B cell (primary cell): ENCODE data around the gene USP48. TPM values are rescaled to one million over a fixed set of nuclear protein-coding genes. Genes with fewer than 3 reads are reported as not detected.
"Not testable (repeated sequence)": the region's sequence is repeated elsewhere in the genome, so short reads cannot be mapped to it uniquely, and the experiment has no call there.

ENCODE experiments used
- ATAC-seq: fragments of 200-7000 bp; cut with Tn5 transposase; one replicate; pipeline ENCODE4 v1.10.0; 2021; ENCODE audit warnings: low read depth, mild to moderate bottlenecking, moderate number of reproducible peaks, moderate library complexity
- CTCF ChIA-PET: fragments of 350-600 bp; sonication (Branson Sonifier 250); formaldehyde crosslinking; loops from one replicate; lab custom pipeline; 2021; ENCODE audit warnings: antibody characterized with exemption, inconsistent platforms; lab: Charles Lee
- POLR2A ChIA-PET: fragments of 350-600 bp; sonication (Branson Sonifier 250); formaldehyde crosslinking; loops from one replicate; lab custom pipeline; 2021; ENCODE audit warnings: antibody characterized with exemption; lab: Charles Lee
- DNase-seq: peaks from one replicate; pipeline ENCODE4 v3.0.0; 2013
- H2AFZ ChIP-seq: 2 replicates; pipeline ENCODE4 v1.6.1; 2012; ENCODE audit warnings: mild to moderate bottlenecking, low read depth, low read length; ENCODE audit not compliant: insufficient read depth, poor library complexity, severe bottlenecking
- H3K27ac ChIP-seq, 2 donors: 1 replicate in 1 of 2; 2 replicates in 1 of 2; pipeline ENCODE4 v1.5.1; 2012 to 2013; ENCODE audit warnings: low read length in 2 of 2, mild to moderate bottlenecking in 2 of 2, moderate library complexity in 1 of 2
- H3K27me3 ChIP-seq, 4 experiments: fragments of 200-600 bp in 1 of 4; sonication (generic) in 1 of 4; replicated peaks in 1 of 4; 1 replicate in 2 of 4; 2 replicates in 2 of 4; pipeline versions ENCODE4 v1.6.1 to v1.7.0; 2013 to 2016; ENCODE audit warnings: low read length in 3 of 4, mild to moderate bottlenecking in 2 of 4, mixed read lengths in 1 of 4, moderate library complexity in 1 of 4; ENCODE audit not compliant: insufficient read depth in 4 of 4, control insufficient read depth in 3 of 4; ENCODE audit errors: control extremely low read depth in 1 of 4
- H3K36me3 ChIP-seq, 2 experiments: replicated peaks in 1 of 2; 1 replicate in 1 of 2; 2 replicates in 1 of 2; pipeline versions ENCODE4 v1.6.1 to v1.7.1; 2013; ENCODE audit warnings: low read length in 1 of 2; ENCODE audit not compliant: insufficient read depth in 2 of 2, control insufficient read depth in 1 of 2; ENCODE audit errors: control extremely low read depth in 1 of 2, extremely low read depth in 1 of 2
- H3K4me1 ChIP-seq, 2 donors: fragments of 200-600 bp in 1 of 2; sonication (generic) in 1 of 2; 1 replicate in 1 of 2; 2 replicates in 1 of 2; pipeline versions ENCODE4 v1.5.1 to v1.6.1; 2013 to 2017; ENCODE audit warnings: low read length in 2 of 2; ENCODE audit not compliant: control insufficient read depth in 2 of 2, insufficient read depth in 2 of 2
- H3K4me2 ChIP-seq: replicated peaks from 2 replicates; pipeline ENCODE3; 2012; ENCODE audit warnings: mild to moderate bottlenecking, low read depth, low read length; ENCODE audit not compliant: poor library complexity, severe bottlenecking
- H3K4me3 ChIP-seq, 5 experiments: fragments of 200-600 bp in 1 of 5; sonication (generic) in 1 of 5; 1 replicate in 3 of 5; 2 replicates in 2 of 5; pipeline versions ENCODE4 v1.5.1 to v1.7.0; 2011 to 2016; ENCODE audit warnings: low read length in 4 of 5, mild to moderate bottlenecking in 4 of 5, low read depth in 2 of 5, control low read depth in 1 of 5, moderate library complexity in 1 of 5; ENCODE audit not compliant: insufficient read depth in 1 of 5; ENCODE audit errors: control extremely low read depth in 1 of 5, extremely low read depth in 1 of 5
- H3K79me2 ChIP-seq: fragments of 200-600 bp; sonication (generic); one replicate; pipeline ENCODE4 v1.6.0; 2016; ENCODE audit warnings: low read length; ENCODE audit not compliant: control insufficient read depth, insufficient read depth
- H3K9ac ChIP-seq: fragments of 200-600 bp; sonication (generic); 2 replicates; pipeline ENCODE4 v1.6.1; 2017; ENCODE audit warnings: mild to moderate bottlenecking, low read length, moderate library complexity
- H3K9me3 ChIP-seq, 3 donors: one replicate each; pipeline versions ENCODE4 v1.6.1 to v1.7.1; 2013; ENCODE audit warnings: low read length in 2 of 3; ENCODE audit not compliant: control insufficient read depth in 2 of 3, insufficient read depth in 1 of 3; ENCODE audit errors: control extremely low read depth in 1 of 3
- H4K20me1 ChIP-seq: 2 replicates; pipeline ENCODE4 v1.6.0; 2012; ENCODE audit warnings: mild to moderate bottlenecking, low read length; ENCODE audit not compliant: insufficient read depth, control insufficient read depth, poor library complexity, severe bottlenecking
- H3K27ac Mint-ChIP-seq: one replicate; pipeline ENCODE4 v1.8.0; 2021; ENCODE audit warnings: mixed read lengths
- H3K27me3 Mint-ChIP-seq: one replicate; pipeline ENCODE4 v1.8.0; 2021; ENCODE audit warnings: mixed read lengths
- H3K4me1 Mint-ChIP-seq: one replicate; pipeline ENCODE4 v1.8.0; 2021; ENCODE audit warnings: mixed read lengths
- H3K4me3 Mint-ChIP-seq: one replicate; pipeline ENCODE4 v1.8.0; 2021; ENCODE audit warnings: mixed read lengths
- H3K9me3 Mint-ChIP-seq: one replicate; pipeline ENCODE4 v1.8.0; 2022; ENCODE audit warnings: mixed read lengths; ENCODE audit not compliant: insufficient read depth
- EZH2 ChIP-seq: IDR thresholded peaks from 2 replicates; pipeline ENCODE4 v1.6.1; 2012; ENCODE audit warnings: borderline replicate concordance, low read depth, mild to moderate bottlenecking, moderate library complexity, low read length; ENCODE audit not compliant: insufficient read depth, poor library complexity, severe bottlenecking
- WGBS: methylation state at CpG from one replicate; pipeline ENCODE4 v1.1.5; 2013; ENCODE audit warnings: missing lambda C conversion rate; ENCODE audit not compliant: insufficient coverage; 5-methylcytosine and 5-hydroxymethylcytosine counted together
- intact Hi-C: fragments of 100-400 bp; cut with micrococcal nuclease; formaldehyde crosslinking; loops from one replicate; pipeline ENCODE4 v1.10.0; 2022
- polyA plus RNA-seq: library from polyadenylated mRNA; depleted of rRNA; stranded (reverse); fragments of >200 nt; gene quantifications from 2 replicates; pipeline ENCODE4 v1.2.3, GENCODE V29; 2012
- total RNA-seq, 2 donors: library from RNA; stranded (reverse); fragments of 120-200 nt in 1 of 2; gene quantifications; 1 replicate in 1 of 2; 2 replicates in 1 of 2; pipeline versions ENCODE4 v1.2.3 to v1.2.4, GENCODE V29; 2013 to 2022
- TF ChIP-seq, protein P1 (sequence below): fragments of 200-600 bp; IDR thresholded peaks from one replicate; pipeline ENCODE4 v1.8.0; 2022; ENCODE audit warnings: antibody characterized with exemption, mild to moderate bottlenecking

Gene USP48
- total and polyA plus RNA-seq, 2 donors (not counting 1 experiment from before 2014, with no cell fraction given): 21.2 to 135 TPM

GRCh38 chr1:21793104-21793503, 10.2 kb upstream of the USP48 start:
- H2AFZ ChIP-seq: no peak overlapping the region
- no peak overlapping the region for H3K27ac Mint-ChIP-seq
- ChIA-PET CTCF (no interaction called here), POLR2A (no interaction called here)
- TF ChIP-seq, protein P1, sequence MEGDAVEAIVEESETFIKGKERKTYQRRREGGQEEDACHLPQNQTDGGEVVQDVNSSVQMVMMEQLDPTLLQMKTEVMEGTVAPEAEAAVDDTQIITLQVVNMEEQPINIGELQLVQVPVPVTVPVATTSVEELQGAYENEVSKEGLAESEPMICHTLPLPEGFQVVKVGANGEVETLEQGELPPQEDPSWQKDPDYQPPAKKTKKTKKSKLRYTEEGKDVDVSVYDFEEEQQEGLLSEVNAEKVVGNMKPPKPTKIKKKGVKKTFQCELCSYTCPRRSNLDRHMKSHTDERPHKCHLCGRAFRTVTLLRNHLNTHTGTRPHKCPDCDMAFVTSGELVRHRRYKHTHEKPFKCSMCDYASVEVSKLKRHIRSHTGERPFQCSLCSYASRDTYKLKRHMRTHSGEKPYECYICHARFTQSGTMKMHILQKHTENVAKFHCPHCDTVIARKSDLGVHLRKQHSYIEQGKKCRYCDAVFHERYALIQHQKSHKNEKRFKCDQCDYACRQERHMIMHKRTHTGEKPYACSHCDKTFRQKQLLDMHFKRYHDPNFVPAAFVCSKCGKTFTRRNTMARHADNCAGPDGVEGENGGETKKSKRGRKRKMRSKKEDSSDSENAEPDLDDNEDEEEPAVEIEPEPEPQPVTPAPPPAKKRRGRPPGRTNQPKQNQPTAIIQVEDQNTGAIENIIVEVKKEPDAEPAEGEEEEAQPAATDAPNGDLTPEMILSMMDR: no peak
- TF ChIP-seq EZH2: no peak
- no peak for ATAC-seq
- H3K27me3 ChIP-seq: no peaks in the 10 kb centered on the region
- no peaks in the 10 kb centered on the region for H3K36me3 ChIP-seq
- no peaks in the 10 kb centered on the region for H3K4me1 ChIP-seq
- H3K4me3 Mint-ChIP-seq: no peak overlapping the region
- no peaks in the 10 kb centered on the region for H3K79me2 ChIP-seq
- intact Hi-C loops: no loop called here
- peaks cover 3% of the 10 kb centered on the region for H3K4me1 Mint-ChIP-seq
- no peaks in the 10 kb centered on the region for H3K27me3 Mint-ChIP-seq
- no peak for DNase-seq
- peaks cover 1 to 12% (median 8%) of the 10 kb centered on the region in 3 donors for H3K9me3 ChIP-seq
- no peak overlapping the region for H3K9ac ChIP-seq
- 83% methylated on average over 1 of the region's 2 CpGs for WGBS
- H3K27ac ChIP-seq: no peak overlapping the region
- H4K20me1 ChIP-seq: no peaks in the 10 kb centered on the region
- H3K9me3 Mint-ChIP-seq: peaks cover 9% of the 10 kb centered on the region
- H3K4me3 ChIP-seq: no peak overlapping the region
- H3K4me2 ChIP-seq: no peak overlapping the region

DNA sequence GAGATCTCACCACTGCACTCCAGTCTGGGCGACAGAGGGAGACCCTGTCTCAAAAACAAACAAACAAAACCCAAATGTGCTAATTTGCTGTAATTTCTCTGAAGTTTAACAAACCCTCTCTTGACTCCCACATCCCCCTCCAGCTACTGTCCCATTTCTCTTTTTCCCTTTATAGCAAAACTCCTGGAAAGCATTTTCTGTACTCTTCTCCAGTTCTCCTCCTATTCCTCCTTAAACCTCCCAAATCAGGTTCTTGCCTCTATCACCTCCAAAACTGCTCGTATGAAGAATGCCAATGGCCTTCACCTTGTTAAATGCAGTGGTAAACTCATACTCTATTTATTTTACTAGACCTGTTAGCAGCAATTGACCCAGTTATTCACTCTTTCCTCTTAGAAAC, 3.7 kb upstream of the USP48 start:
- Mint-ChIP-seq H3K27me3 (no peaks in the 10 kb centered on the region), H3K9me3 (no peaks in the 10 kb centered on the region), H3K4me3 (no peak overlapping the region), H3K4me1 (peaks cover 14% of the 10 kb centered on the region), H3K27ac (no peak overlapping the region)
- POLR2A ChIA-PET: no interaction called here
- Histone ChIP-seq H3K27ac (no peak overlapping the region), H4K20me1 (peaks cover 9% of the 10 kb centered on the region), H3K4me2 (no peak overlapping the region), H3K4me1 (peaks cover 8 to 14% of the 10 kb centered on the region in 2 donors), H3K4me3 (no peak overlapping the region), H3K36me3 (no peaks in the 10 kb centered on the region), H3K27me3 (no peaks in the 10 kb centered on the region), H3K9ac (no peak overlapping the region), H3K9me3 (no peaks in the 10 kb centered on the region), H2AFZ (no peak overlapping the region), H3K79me2 (peaks cover 10% of the 10 kb centered on the region)
- 93% methylated on average over 2 of the region's 2 CpGs for WGBS
- no peak for TF ChIP-seq EZH2
- TF ChIP-seq, protein P1: no peak
- no peak for ATAC-seq
- CTCF ChIA-PET: no interaction called here
- intact Hi-C loops: no loop called here
- DNase-seq: no peak

DNA sequence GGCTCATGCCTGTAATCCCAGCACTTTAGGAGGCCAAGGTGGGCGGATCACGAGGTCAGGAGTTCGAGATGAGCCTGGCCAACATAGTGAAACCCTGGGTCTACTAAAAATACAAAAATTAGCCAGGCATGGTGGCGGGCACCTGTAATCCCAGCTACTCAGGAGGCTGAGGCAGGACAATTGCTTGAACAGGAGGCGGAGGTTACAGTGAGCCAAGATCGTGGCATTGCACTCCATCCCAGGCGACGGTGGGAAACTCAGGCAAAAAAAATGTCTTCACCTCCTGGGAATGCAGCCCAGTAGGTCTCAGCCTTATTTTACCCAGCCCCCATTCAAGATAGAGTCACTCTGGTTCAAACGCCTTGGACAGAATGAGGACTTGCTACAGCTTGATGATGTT, 2.8 kb upstream of the USP48 start:
- H3K27me3 ChIP-seq, H4K20me1 ChIP-seq, H3K9me3 ChIP-seq, POLR2A ChIA-PET, CTCF ChIA-PET, DNase-seq, H3K4me3 Mint-ChIP-seq, H3K9ac ChIP-seq, H3K4me3 ChIP-seq, H3K27ac Mint-ChIP-seq, ATAC-seq, H2AFZ ChIP-seq, H3K4me2 ChIP-seq, H3K36me3 ChIP-seq, H3K27me3 Mint-ChIP-seq, H3K9me3 Mint-ChIP-seq, intact Hi-C loops, H3K27ac ChIP-seq: not testable (repeated sequence)
- Histone ChIP-seq H3K4me1 (peaks cover 13 to 22% of the 10 kb centered on the region in 2 donors), H3K79me2 (peaks cover 18% of the 10 kb centered on the region)
- H3K4me1 Mint-ChIP-seq: peaks cover 16% of the 10 kb centered on the region
- 93% methylated on average over 9 of the region's 9 CpGs for WGBS
